ENCODE data around the gene HMGB2.

HMGB2 gene

DNA sequence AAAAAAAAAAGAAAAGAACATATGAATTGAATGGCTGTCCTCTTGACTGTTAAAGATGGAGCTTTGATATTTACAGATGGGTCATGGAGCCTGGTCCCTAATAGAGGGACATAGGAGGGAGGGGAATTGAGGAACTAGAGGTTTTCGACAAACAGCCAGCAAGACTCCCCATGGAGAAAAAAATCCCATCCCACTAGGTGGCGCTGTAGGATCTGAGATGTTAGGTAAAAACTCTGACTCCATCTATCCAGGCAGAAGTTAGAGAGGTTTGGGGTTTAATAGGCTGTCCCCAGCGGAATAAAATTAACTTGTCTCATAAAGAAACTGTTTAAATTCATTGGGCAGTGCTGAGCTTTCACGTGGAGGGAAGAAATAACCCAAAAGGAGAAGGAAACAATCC lies 45.9 kb downstream of the HMGB2 start:
- no peaks in the 10 kb centered on the region; the same call in 1 of the 2 replicates for H3K36me3 ChIP-seq (ENCODE audit: insufficient read depth, low read length)
- no peak overlapping the region for H2AFZ ChIP-seq (ENCODE audit: low read length, unreplicated experiment)
- no peaks in the 10 kb centered on the region for H3K79me2 ChIP-seq (ENCODE audit: control insufficient read depth, insufficient read depth, low read length, unreplicated experiment)
- no peak overlapping the region for H3K4me3 ChIP-seq (ENCODE audit: low read depth, low read length)
- no peaks in the 10 kb centered on the region for H3K4me1 ChIP-seq (ENCODE audit: control insufficient read depth, insufficient read depth, low read length, unreplicated experiment)
- no peaks in the 10 kb centered on the region for H3K27me3 ChIP-seq (ENCODE audit: insufficient read depth, low read length)
- H3K27ac ChIP-seq (ENCODE audit: low read depth, low read length) = no peak overlapping the region

- H3K27ac ChIP-seq (ENCODE audit: low read depth, low read length) = no peak overlapping the region
- H2AFZ ChIP-seq (ENCODE audit: low read length, unreplicated experiment) = no peak overlapping the region
- no peaks in the 10 kb centered on the region; the same call in 1 of the 2 replicates for H3K36me3 ChIP-seq (ENCODE audit: insufficient read depth, low read length)
- H3K4me3 ChIP-seq (ENCODE audit: low read depth, low read length) = no peak overlapping the region
- H3K27me3 ChIP-seq (ENCODE audit: insufficient read depth, low read length) = no peaks in the 10 kb centered on the region
- no peaks in the 10 kb centered on the region for H3K79me2 ChIP-seq (ENCODE audit: control insufficient read depth, insufficient read depth, low read length, unreplicated experiment)
- H3K4me1 ChIP-seq (ENCODE audit: control insufficient read depth, insufficient read depth, low read length, unreplicated experiment) = no peaks in the 10 kb centered on the region
Observed at GRCh38 chr4:173287486-173287885, 46.7 kb downstream of the HMGB2 start.

DNA sequence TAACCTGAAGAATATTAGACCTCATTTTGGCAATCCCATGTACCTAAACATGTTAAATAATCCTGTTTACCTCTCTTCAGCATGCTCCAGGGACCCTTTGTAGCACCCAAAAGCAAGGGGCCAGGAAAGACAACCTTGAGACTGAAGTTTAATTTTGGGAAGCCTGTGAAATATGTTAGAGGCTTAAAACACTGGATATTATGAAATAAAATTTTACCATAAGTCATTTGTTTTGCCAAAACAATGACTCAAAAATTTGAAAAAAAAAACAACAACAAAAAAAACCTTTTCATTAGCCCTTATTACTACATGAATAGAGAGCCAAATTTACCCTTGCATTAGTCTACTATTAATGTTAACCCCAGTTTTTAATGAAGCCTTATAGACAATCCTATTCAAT lies 49.7 kb downstream of the HMGB2 start:
- no peaks in the 10 kb centered on the region for H3K79me2 ChIP-seq (ENCODE audit: control insufficient read depth, insufficient read depth, low read length, unreplicated experiment)
- H3K27me3 ChIP-seq (ENCODE audit: insufficient read depth, low read length) = no peaks in the 10 kb centered on the region

GRCh38 chr4:173282626-173283025 lies 51.5 kb downstream of the HMGB2 start:
- H3K4me3 ChIP-seq (ENCODE audit: low read depth, low read length) = no peak overlapping the region
- H3K4me1 ChIP-seq (ENCODE audit: control insufficient read depth, insufficient read depth, low read length, unreplicated experiment) = no peaks in the 10 kb centered on the region
- H3K36me3 ChIP-seq (ENCODE audit: insufficient read depth, low read length) = no peaks in the 10 kb centered on the region; the same call in 1 of the 2 replicates
- H3K79me2 ChIP-seq (ENCODE audit: control insufficient read depth, insufficient read depth, low read length, unreplicated experiment) = no peaks in the 10 kb centered on the region
- no peaks in the 10 kb centered on the region for H3K27me3 ChIP-seq (ENCODE audit: insufficient read depth, low read length)
- no peak overlapping the region for H2AFZ ChIP-seq (ENCODE audit: low read length, unreplicated experiment)
- no peak overlapping the region for H3K27ac ChIP-seq (ENCODE audit: low read depth, low read length)

More for the DNA sequence above, 49.7 kb downstream of the HMGB2 start:
- Histone ChIP-seq H3K27ac (ENCODE audit: low read depth, low read length) (no peak overlapping the region), H3K4me1 (ENCODE audit: control insufficient read depth, insufficient read depth, low read length, unreplicated experiment) (no peaks in the 10 kb centered on the region), H3K4me3 (ENCODE audit: low read depth, low read length) (no peak overlapping the region), H3K36me3 (ENCODE audit: insufficient read depth, low read length) (no peaks in the 10 kb centered on the region; the same call in 1 of the 2 replicates), H2AFZ (ENCODE audit: low read length, unreplicated experiment) (no peak overlapping the region)

GRCh38 chr4:173282256-173282562 lies 51.9 kb downstream of the HMGB2 start:
- no peak overlapping the region for H3K4me3 ChIP-seq (ENCODE audit: low read depth, low read length)
- H3K79me2 ChIP-seq (ENCODE audit: control insufficient read depth, insufficient read depth, low read length, unreplicated experiment) = no peaks in the 10 kb centered on the region
- H2AFZ ChIP-seq (ENCODE audit: low read length, unreplicated experiment) = no peak overlapping the region
- no peaks in the 10 kb centered on the region for H3K27me3 ChIP-seq (ENCODE audit: insufficient read depth, low read length)
- H3K36me3 ChIP-seq (ENCODE audit: insufficient read depth, low read length) = no peaks in the 10 kb centered on the region; the same call in 1 of the 2 replicates
- H3K27ac ChIP-seq (ENCODE audit: low read depth, low read length) = no peak overlapping the region
- no peaks in the 10 kb centered on the region for H3K4me1 ChIP-seq (ENCODE audit: control insufficient read depth, insufficient read depth, low read length, unreplicated experiment)

DNA sequence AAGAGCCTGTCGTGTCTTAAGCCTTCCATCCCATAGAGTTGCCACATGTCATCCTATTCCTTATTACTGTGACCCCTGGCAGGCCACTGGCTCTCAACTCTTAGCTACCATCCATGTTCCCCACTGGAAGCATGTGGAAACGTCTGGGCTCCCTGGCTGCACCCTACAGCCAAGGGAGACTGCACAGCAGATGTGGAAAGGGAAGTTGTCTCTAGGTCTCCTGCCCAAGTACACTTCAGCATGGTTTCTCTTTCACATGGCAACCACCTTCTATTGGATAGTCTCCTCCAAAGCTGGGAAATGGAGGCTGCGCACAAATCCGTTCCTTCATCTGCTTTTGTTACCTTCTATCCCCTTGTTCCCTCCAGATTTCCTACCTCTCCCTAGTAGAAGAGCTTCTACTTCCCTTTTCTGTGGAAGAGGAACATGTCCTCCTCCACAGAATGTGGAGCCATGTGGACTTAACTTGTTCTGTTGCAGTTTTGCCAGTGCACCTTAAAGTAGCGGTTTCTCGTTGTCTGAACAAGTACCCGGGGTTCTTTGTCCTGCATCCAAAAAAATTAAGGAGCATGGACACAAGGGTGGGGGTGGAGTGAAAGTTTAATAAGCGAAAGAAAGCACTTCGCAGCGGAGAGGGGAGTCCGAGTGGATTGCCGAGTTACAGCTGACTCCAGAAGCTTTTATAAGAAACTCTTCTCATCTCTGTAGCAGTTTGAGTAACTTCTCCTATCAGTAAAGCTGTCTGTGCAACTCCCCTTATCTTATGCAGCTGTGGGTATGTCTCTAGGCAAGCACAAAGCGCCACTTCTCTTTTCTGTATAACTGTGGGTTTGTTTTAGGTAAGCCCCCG lies 52.5 kb downstream of the HMGB2 start:
- H2AFZ ChIP-seq (ENCODE audit: low read length, unreplicated experiment) = no peak overlapping the region
- H3K27me3 ChIP-seq (ENCODE audit: insufficient read depth, low read length) = no peaks in the 10 kb centered on the region
- no peak overlapping the region for H3K4me3 ChIP-seq (ENCODE audit: low read depth, low read length)
- no peaks in the 10 kb centered on the region for H3K4me1 ChIP-seq (ENCODE audit: control insufficient read depth, insufficient read depth, low read length, unreplicated experiment)
- no peak overlapping the region for H3K27ac ChIP-seq (ENCODE audit: low read depth, low read length)
- H3K36me3 ChIP-seq (ENCODE audit: insufficient read depth, low read length) = no peaks in the 10 kb centered on the region; the same call in 1 of the 2 replicates
- H3K79me2 ChIP-seq (ENCODE audit: control insufficient read depth, insufficient read depth, low read length, unreplicated experiment) = no peaks in the 10 kb centered on the region
